ENCODE data around the gene ADAMTS20.

- no peak for TF ChIP-seq ARNT (IDR thresholded peaks at IDR 0.05)
- no peak for TF ChIP-seq SP1 (IDR thresholded peaks at IDR 0.05)
- TF ChIP-seq L3MBTL2 (conservative IDR thresholded peaks at IDR 0.05): no peak
- TF ChIP-seq HDGF (IDR thresholded peaks at IDR 0.05; ENCODE audit: borderline replicate concordance): no peak
- no peak for TF ChIP-seq FOXM1 (IDR thresholded peaks at IDR 0.05; ENCODE audit: borderline replicate concordance)
- TF ChIP-seq PKNOX1 (IDR thresholded peaks at IDR 0.05): no peak
- TF ChIP-seq TARDBP (IDR thresholded peaks at IDR 0.05): no peak
- no peak for TF ChIP-seq FOXK2 (IDR thresholded peaks at IDR 0.05)
Observed at GRCh38 chr12:43501703-43502102, 50.3 kb downstream of the ADAMTS20 start.
